HepG2 (cell line): ENCODE data around the gene NACC2. TPM values are rescaled to one million over a fixed set of nuclear protein-coding genes. Genes with fewer than 3 reads are reported as not detected.

Source experiments
- ATAC-seq: fragments of 200-7000 bp; cut with Tn5 transposase; 3 replicates; pipeline ENCODE4 v1.9.1; 2020; ENCODE audit warnings: mild to moderate bottlenecking, moderate library complexity
- BruUV-seq: library from RNA; stranded (reverse); fragments of 400-500 nt; replicated peaks from 2 replicates; lab custom pipeline; 2021; lab: Mats Ljungman, UMichigan
- CTCF ChIA-PET: fragments of 300-600 bp; formaldehyde crosslinking; extraction: SDS; loops from one replicate; lab custom pipeline; 2021; ENCODE audit warnings: low total read pairs, inconsistent platforms, low intra/inter-chr PET ratio; lab: Yijun Ruan, JAX
- POLR2A ChIA-PET: fragments of 350-600 bp; sonication (Branson Sonifier 250); formaldehyde crosslinking; loops from one replicate; lab custom pipeline; 2020; ENCODE audit warnings: antibody characterized with exemption, inconsistent platforms; lab: Yijun Ruan, JAX
- DNase-seq: peaks from one replicate; pipeline ENCODE4 v3.0.0-alpha.2; 2015; ENCODE audit warnings: low spot score
- FAIRE-seq: peaks from 3 replicates; lab custom pipeline; 2011; peaks lifted over from hg19 to GRCh38; lab: Jason Lieb, UNC
- H2AFZ ChIP-seq: one replicate; pipeline ENCODE4 v1.6.1; 2011; ENCODE audit warnings: low read length, inconsistent platforms
- H3K27ac ChIP-seq: fragments of 300-600 bp; 3 replicates; pipeline ENCODE4 v1.8.0; 2011; ENCODE audit warnings: mixed run types, mild to moderate bottlenecking, mixed read lengths, low read length, inconsistent platforms; ENCODE audit not compliant: insufficient read depth; ENCODE audit errors: extremely low read length
- H3K27me3 ChIP-seq, 2 experiments: fragments of 200-600 bp in 1 of 2; 2 replicates in 1 of 2; 3 replicates in 1 of 2; pipeline versions ENCODE4 v1.6.0 to v1.8.0; 2011; ENCODE audit warnings: low read length in 2 of 2, mild to moderate bottlenecking in 2 of 2, moderate library complexity in 2 of 2, inconsistent platforms in 1 of 2; ENCODE audit not compliant: insufficient read depth in 2 of 2, control insufficient read depth in 1 of 2
- H3K36me3 ChIP-seq, 2 experiments: fragments of 200-600 bp in 1 of 2; replicated peaks in 1 of 2; 2 replicates in 1 of 2; 3 replicates in 1 of 2; pipeline versions ENCODE4 v1.5.1 to v1.8.0; 2011; ENCODE audit warnings: low read length in 2 of 2, inconsistent platforms in 1 of 2; ENCODE audit not compliant: insufficient read depth in 2 of 2, control insufficient read depth in 1 of 2
- H3K4me1 ChIP-seq: 2 replicates; pipeline ENCODE4 v1.5.1; 2012; ENCODE audit warnings: low read length, inconsistent platforms; ENCODE audit not compliant: insufficient read depth
- H3K4me2 ChIP-seq: 2 replicates; pipeline ENCODE4 v1.6.0; 2011; ENCODE audit warnings: low read depth, low read length, inconsistent platforms
- H3K4me3 ChIP-seq, 3 experiments: fragments of 200-600 bp in 1 of 3; sonication (generic), shearing (Covaris generic) in 1 of 3; replicated peaks in 1 of 3; 2 replicates each; pipeline ENCODE4 v1.5.1; 2011 to 2016; ENCODE audit warnings: low read length in 3 of 3, inconsistent platforms in 2 of 3, low read depth in 2 of 3, mild to moderate bottlenecking in 2 of 3, control low read depth in 1 of 3, mixed read lengths in 1 of 3; ENCODE audit not compliant: insufficient read depth in 1 of 3
- H3K79me2 ChIP-seq: one replicate; pipeline ENCODE4 v1.6.1; 2011; ENCODE audit warnings: low read length, inconsistent platforms; ENCODE audit not compliant: insufficient read depth
- H3K9ac ChIP-seq: 2 replicates; pipeline ENCODE4 v1.6.0; 2011; ENCODE audit warnings: mild to moderate bottlenecking, low read depth, low read length, inconsistent platforms; ENCODE audit not compliant: insufficient read depth
- H3K9me3 ChIP-seq: 2 replicates; pipeline ENCODE4 v1.5.1; 2012; ENCODE audit warnings: mild to moderate bottlenecking, low read length
- H4K20me1 ChIP-seq: 2 replicates; pipeline ENCODE4 v1.6.0; 2011; ENCODE audit warnings: inconsistent platforms, mild to moderate bottlenecking, low read length, moderate library complexity; ENCODE audit not compliant: insufficient read depth
- ATF7-NPFF ChIP-seq: sonication (generic); formaldehyde crosslinking; IDR thresholded peaks from 2 replicates; pipeline ENCODE4 v1.8.1; 2023; ENCODE audit warnings: mild to moderate bottlenecking, low read depth, missing genetic modification reagents, moderate library complexity
- BHLHE40 ChIP-seq: IDR thresholded peaks from 2 replicates; pipeline ENCODE4 v1.6.1; 2011; ENCODE audit warnings: low read length, improper control_type of control experiment
- HDAC2 ChIP-seq: sonication (generic); formaldehyde crosslinking; IDR thresholded peaks from 2 replicates; pipeline ENCODE4 v1.4.0; 2020; ENCODE audit warnings: missing genetic modification reagents
- HNRNPL ChIP-seq: fragments of 200-400 bp; formaldehyde crosslinking; IDR thresholded peaks from 2 replicates; pipeline ENCODE4 v1.6.1; 2017; ENCODE audit warnings: mild to moderate bottlenecking, low read depth, low read length
- KLF9 ChIP-seq: IDR thresholded peaks from 2 replicates; pipeline ENCODE4 v1.6.1; 2016; ENCODE audit warnings: low read depth
- MATR3 ChIP-seq: sonication (generic); formaldehyde crosslinking; IDR thresholded peaks from 2 replicates; pipeline ENCODE4 v1.4.0; 2020; ENCODE audit warnings: missing genetic modification reagents
- MBD4 ChIP-seq: IDR thresholded peaks from 2 replicates; pipeline ENCODE4 v1.6.1; 2012; ENCODE audit warnings: low read length, inconsistent platforms, borderline replicate concordance
- NPAS2 ChIP-seq: sonication (generic); formaldehyde crosslinking; IDR thresholded peaks from 2 replicates; pipeline ENCODE4 v1.8.0; 2022; ENCODE audit warnings: mild to moderate bottlenecking, missing genetic modification reagents, borderline replicate concordance
- SMC3 ChIP-seq: IDR thresholded peaks from 2 replicates; pipeline ENCODE4 v1.6.1; 2011; ENCODE audit warnings: low read length, improper control_type of control experiment
- ZFP41 ChIP-seq: sonication (generic); formaldehyde crosslinking; IDR thresholded peaks from 2 replicates; pipeline ENCODE4 v1.4.0; 2020; ENCODE audit warnings: mild to moderate bottlenecking, missing genetic modification reagents, borderline replicate concordance
- ZNF251 ChIP-seq: sonication (generic); formaldehyde crosslinking; IDR thresholded peaks from 2 replicates; pipeline ENCODE4 v1.9.0; 2021; ENCODE audit warnings: mild to moderate bottlenecking, missing genetic modification reagents
- ZNF619 ChIP-seq: sonication (generic); formaldehyde crosslinking; IDR thresholded peaks from 2 replicates; pipeline ENCODE4 v1.4.0; 2020; ENCODE audit warnings: mild to moderate bottlenecking, missing genetic modification reagents
- WGBS: methylation state at CpG from one replicate; pipeline ENCODE4 v1.1.6; 2017; ENCODE audit warnings: low lambda C conversion rate; 5-methylcytosine and 5-hydroxymethylcytosine counted together
- in situ Hi-C: cut with HindIII; loops from 2 replicates; pipeline ENCODE4 v1.10.0; 2017; ENCODE audit warnings: low pct_unique_long_range_greater_than_20kb; ENCODE audit not compliant: extremely low pct_ligation_motif_present
- intact Hi-C: fragments of 100-400 bp; cut with micrococcal nuclease; formaldehyde crosslinking; loops from one replicate; pipeline ENCODE4 v1.10.0; 2022; ENCODE audit not compliant: unreplicated experiment
- polyA plus RNA-seq, 8 experiments: library from polyadenylated mRNA; depleted of rRNA in 3 of 8; stranded (reverse) in 7 of 8; unstranded in 1 of 8; fragments of >200 nt; fragmentation: Illumina TruSeq in 4 of 8; extraction: Trizol in 4 of 8; gene quantifications; 2 replicates each; pipeline versions ENCODE4 v1.2.1 to v1.2.3, GENCODE V29; 2011 to 2016; ENCODE audit warnings: low read depth in 4 of 8, missing spikeins in 1 of 8, mixed read lengths in 1 of 8; ENCODE audit not compliant: insufficient read depth in 1 of 8
- total RNA-seq, 5 experiments: library from RNA; depleted of rRNA; stranded (reverse); fragments of >200 nt; fragmentation: Illumina TruSeq; extraction: Trizol; gene quantifications; 2 replicates each; pipeline ENCODE4 v1.2.3, GENCODE V29; 2016; ENCODE audit warnings: low read depth in 1 of 5
- TF ChIP-seq, protein P1 (sequence below): sonication (generic); formaldehyde crosslinking; IDR thresholded peaks from 2 replicates; pipeline ENCODE4 v1.5.0; 2020; ENCODE audit warnings: mild to moderate bottlenecking, missing genetic modification reagents, borderline replicate concordance
- TF ChIP-seq, protein P2 (sequence below): sonication (generic); formaldehyde crosslinking; IDR thresholded peaks from 2 replicates; pipeline ENCODE4 v1.9.0; 2021; ENCODE audit warnings: missing genetic modification reagents, borderline replicate concordance
- TF ChIP-seq, protein P3 (sequence below): IDR thresholded peaks from 2 replicates; pipeline ENCODE4 v1.6.1; 2016; ENCODE audit warnings: low read depth

NACC2 gene
- total and polyA plus RNA-seq, 2 of the 13 experiments (the other 11 are each of a cell fraction or from before 2014, with no cell fraction given) = 5.9 to 12.3 TPM

DNA sequence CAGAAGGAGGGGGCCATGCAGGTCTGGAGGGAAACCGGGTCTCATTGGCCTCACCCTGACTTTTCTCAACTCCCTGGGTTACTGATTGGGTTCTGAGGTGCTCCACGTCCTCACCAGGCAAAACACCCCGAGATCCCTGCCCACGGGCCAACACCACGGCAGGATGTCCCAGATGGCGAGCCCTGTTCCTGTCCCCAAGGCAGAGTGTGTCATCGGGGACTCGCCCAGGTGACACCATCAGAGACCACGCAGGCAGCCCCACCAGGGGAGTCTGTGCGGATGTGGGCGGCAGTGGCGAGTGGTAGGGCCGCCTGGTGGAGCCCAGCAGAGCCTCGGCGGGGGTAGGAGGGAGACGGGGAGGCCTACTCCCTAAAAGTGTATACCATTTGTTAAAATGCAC lies 74.9 kb downstream of the NACC2 start:
- no peak for FAIRE-seq
- WGBS = 96% methylated on average over 16 of the region's 16 CpGs
- peaks cover 17% of the 10 kb centered on the region for H3K79me2 ChIP-seq

DNA sequence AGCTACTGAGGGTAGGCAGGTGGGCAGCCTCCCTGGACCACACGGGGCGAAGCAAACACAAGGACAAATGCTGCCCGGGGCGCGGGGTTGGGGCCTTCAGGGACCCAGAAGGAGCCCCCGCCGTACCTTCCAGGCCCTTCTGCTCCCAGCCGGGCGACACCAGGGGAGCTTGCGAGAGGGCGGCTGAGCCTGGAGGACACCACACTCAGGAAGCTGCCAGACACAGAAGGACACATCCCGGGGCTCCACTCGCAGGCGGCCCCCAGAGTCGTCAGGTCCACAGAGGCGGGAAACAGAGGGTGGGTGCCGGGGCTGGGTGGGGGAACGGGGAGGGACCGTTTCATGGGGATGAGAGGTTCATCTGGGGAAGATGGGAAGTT lies 75.4 kb downstream of the NACC2 start:
- intact Hi-C loops (no loop called here), in situ Hi-C loops (no loop called here)
- FAIRE-seq (no peak), DNase-seq (no peak), ATAC-seq (no peak)
- Histone ChIP-seq H4K20me1 (no peaks in the 10 kb centered on the region), H2AFZ (no peak overlapping the region), H3K27ac (no peak overlapping the region), H3K4me3 (no peak overlapping the region), H3K4me1 (peaks cover 20% of the 10 kb centered on the region), H3K9ac (no peak overlapping the region), H3K36me3 (peaks cover 10 to 16% of the 10 kb centered on the region in 2 experiments; a peak in 3 of 5 replicates), H3K27me3 (no peaks in the 10 kb centered on the region), H3K9me3 (no peaks in the 10 kb centered on the region), H3K4me2 (no peak overlapping the region), H3K79me2 (peaks cover 17% of the 10 kb centered on the region)
- CTCF ChIA-PET = no interaction called here
- WGBS = 97% methylated on average over 18 of the region's 19 CpGs
- POLR2A ChIA-PET = interaction anchor here (1.7 kb wide), 1 partner anchor 26 kb away, joined by 4 read pairs; no protein-coding TSS in a partner anchor
- BruUV-seq = no TSS peak
- TF ChIP-seq MBD4 (no peak), ZFP41 (no peak), ZNF251 (no peak), ATF7-NPFF (CRISPR knock-in tag) (no peak), HDAC2 (no peak), SMC3 (no peak), NPAS2 (no peak), HNRNPL (no peak)
- TF ChIP-seq, protein P1, sequence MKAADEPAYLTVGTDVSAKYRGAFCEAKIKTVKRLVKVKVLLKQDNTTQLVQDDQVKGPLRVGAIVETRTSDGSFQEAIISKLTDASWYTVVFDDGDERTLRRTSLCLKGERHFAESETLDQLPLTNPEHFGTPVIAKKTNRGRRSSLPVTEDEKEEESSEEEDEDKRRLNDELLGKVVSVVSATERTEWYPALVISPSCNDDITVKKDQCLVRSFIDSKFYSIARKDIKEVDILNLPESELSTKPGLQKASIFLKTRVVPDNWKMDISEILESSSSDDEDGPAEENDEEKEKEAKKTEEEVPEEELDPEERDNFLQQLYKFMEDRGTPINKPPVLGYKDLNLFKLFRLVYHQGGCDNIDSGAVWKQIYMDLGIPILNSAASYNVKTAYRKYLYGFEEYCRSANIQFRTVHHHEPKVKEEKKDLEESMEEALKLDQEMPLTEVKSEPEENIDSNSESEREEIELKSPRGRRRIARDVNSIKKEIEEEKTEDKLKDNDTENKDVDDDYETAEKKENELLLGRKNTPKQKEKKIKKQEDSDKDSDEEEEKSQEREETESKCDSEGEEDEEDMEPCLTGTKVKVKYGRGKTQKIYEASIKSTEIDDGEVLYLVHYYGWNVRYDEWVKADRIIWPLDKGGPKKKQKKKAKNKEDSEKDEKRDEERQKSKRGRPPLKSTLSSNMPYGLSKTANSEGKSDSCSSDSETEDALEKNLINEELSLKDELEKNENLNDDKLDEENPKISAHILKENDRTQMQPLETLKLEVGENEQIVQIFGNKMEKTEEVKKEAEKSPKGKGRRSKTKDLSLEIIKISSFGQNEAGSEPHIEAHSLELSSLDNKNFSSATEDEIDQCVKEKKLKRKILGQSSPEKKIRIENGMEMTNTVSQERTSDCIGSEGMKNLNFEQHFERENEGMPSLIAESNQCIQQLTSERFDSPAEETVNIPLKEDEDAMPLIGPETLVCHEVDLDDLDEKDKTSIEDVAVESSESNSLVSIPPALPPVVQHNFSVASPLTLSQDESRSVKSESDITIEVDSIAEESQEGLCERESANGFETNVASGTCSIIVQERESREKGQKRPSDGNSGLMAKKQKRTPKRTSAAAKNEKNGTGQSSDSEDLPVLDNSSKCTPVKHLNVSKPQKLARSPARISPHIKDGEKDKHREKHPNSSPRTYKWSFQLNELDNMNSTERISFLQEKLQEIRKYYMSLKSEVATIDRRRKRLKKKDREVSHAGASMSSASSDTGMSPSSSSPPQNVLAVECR (CRISPR knock-in tag) = no peak
- TF ChIP-seq, protein P2, sequence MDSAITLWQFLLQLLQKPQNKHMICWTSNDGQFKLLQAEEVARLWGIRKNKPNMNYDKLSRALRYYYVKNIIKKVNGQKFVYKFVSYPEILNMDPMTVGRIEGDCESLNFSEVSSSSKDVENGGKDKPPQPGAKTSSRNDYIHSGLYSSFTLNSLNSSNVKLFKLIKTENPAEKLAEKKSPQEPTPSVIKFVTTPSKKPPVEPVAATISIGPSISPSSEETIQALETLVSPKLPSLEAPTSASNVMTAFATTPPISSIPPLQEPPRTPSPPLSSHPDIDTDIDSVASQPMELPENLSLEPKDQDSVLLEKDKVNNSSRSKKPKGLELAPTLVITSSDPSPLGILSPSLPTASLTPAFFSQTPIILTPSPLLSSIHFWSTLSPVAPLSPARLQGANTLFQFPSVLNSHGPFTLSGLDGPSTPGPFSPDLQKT (CRISPR knock-in tag) = no peak
- TF ChIP-seq, protein P3, sequence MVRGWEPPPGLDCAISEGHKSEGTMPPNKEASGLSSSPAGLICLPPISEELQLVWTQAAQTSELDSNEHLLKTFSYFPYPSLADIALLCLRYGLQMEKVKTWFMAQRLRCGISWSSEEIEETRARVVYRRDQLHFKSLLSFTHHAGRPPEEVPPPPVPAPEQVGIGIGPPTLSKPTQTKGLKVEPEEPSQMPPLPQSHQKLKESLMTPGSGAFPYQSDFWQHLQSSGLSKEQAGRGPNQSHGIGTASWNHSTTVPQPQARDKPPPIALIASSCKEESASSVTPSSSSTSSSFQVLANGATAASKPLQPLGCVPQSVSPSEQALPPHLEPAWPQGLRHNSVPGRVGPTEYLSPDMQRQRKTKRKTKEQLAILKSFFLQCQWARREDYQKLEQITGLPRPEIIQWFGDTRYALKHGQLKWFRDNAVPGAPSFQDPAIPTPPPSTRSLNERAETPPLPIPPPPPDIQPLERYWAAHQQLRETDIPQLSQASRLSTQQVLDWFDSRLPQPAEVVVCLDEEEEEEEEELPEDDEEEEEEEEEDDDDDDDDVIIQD (CRISPR knock-in tag) = no peak

More for the DNA sequence above, 74.9 kb downstream of the NACC2 start:
- Histone ChIP-seq H3K27me3 (no peaks in the 10 kb centered on the region), H3K4me3 (no peak overlapping the region), H3K4me1 (peaks cover 15% of the 10 kb centered on the region), H4K20me1 (no peaks in the 10 kb centered on the region), H2AFZ (no peak overlapping the region), H3K27ac (no peak overlapping the region), H3K9me3 (no peaks in the 10 kb centered on the region), H3K36me3 (peaks cover 9 to 20% of the 10 kb centered on the region in 2 experiments; a peak in 3 of 5 replicates), H3K9ac (no peak overlapping the region), H3K4me2 (no peak overlapping the region)
- TF ChIP-seq ZNF619 (CRISPR knock-in tag) = no peak
- TF ChIP-seq BHLHE40 = no peak
- TF ChIP-seq MATR3 = no peak
- TF ChIP-seq KLF9 (CRISPR knock-in tag) = no peak
- CTCF ChIA-PET = no interaction called here
- ATAC-seq (no peak), DNase-seq (no peak)
- BruUV-seq = no TSS peak
- in situ Hi-C loops = no loop called here
- intact Hi-C loops = no loop called here
- POLR2A ChIA-PET = no interaction called here
